Cortex of kidney (tissue), 1 donor: ENCODE results near the gene AFAP1.

Source experiments
- DNase-seq: peaks from one replicate; lab custom pipeline; 2025; lab: John Stamatoyannopoulos, UW

Gene AFAP1

DNA sequence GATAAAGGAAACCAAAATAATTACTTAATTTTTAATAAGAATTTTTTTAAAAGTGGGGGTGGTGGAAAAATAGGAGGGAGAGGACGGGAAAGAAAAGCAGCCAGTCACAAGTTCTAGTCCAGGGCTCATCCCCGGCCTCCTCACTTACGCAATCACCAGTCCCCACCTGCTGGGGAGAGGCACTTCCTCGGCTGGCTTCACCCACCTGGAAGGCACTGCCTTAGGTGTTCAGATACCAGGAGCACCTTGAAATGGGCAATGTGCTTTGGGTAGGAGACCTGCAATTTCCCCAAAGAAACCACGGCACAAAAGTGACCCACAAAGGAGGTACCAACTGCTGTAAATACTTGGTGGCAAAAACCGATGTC lies 23.8 kb downstream of the AFAP1 start:
- DNase-seq = no peak

DNA sequence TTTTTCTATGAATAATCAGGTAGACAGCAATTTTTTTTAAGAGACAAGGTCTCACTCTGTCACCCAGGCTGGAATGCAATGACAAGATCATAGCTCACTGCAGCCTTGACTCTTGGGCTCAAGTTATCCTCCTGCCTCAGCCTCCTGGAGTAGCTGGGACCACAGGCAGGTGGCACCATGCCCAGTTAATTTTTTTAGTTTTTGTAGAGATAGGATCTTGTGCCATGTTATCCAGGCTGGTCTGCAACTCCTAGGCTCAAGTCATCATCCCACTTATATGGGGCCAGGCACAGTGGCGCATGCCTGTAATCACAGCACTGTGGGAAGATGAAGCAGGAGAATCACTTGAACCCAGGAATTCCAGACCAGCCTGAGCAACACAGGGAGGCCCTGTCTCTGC lies 26.8 kb downstream of the AFAP1 start:
- no peak for DNase-seq

DNA sequence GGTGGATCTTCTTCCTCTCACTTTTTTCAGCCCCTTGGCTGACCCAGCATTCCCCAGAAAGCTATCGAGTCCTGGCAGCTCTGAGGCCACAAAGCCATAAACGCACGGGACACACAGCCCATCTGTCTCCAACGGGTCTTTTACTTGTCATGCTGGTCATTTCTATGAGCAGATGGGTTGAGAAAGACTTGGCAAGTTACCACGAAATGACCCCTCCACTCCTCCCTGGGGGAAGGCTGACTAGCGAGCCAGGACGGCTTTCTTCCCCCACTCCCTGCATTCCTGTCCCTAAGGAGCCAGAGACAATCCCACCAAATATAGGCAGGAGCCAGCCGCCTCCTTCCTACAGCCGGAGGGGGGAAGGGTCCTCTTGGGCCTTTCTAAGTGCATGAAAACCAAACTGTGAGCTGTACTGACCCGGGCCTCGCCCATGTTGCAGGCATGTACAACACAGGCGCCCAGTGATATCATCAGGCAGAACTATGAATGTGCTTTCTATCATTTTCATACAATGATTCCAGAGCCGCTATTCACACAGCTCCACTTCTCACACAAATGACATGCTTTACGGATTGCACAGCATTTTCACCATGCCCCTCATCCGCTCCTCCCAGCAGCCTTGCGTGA lies 28.6 kb downstream of the AFAP1 start:
- no peak for DNase-seq

GRCh38 chr4:7910263-7910896 lies 29.3 kb downstream of the AFAP1 start:
- DNase-seq = no peak

GRCh38 chr4:7909463-7910262 lies 30.0 kb downstream of the AFAP1 start:
- no peak for DNase-seq

DNA sequence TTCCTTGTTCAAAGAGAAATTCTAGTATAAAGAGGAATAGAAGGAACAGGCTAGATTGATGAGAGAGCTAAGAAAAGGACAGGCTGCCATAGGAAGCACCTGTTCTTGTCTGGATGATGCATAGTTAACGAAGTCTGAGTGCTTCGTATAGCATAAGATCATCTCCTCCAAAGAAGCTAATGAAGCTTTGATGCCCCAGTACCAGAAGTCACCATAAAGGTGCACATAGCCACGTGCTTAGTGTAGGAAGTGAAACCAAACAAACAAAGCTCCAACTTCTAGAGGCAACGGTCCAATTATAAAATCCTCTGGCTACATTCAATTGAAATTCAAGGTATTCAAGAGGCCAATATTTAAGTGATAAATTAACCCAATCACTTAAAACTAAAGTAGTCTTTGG lies 31.0 kb downstream of the AFAP1 start:
- no peak for DNase-seq

DNA sequence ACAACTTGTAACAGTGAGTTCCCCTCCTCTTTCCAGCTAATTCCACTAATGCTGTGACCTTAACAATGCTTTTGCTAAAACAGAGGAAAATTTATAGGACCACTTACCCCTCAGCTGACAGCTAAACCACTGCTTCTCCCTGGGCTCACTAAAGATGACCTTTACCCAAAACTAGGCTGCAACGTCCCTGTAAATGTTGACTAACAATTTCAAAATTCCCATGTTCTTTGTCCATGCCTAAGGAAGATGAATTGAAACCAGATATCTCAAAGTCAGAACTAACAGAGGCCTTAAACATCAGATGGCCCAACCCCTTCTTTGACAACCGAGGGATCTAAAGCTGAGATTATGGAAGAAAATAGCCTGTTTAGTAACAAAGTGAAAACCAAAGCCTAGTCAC lies 32.5 kb downstream of the AFAP1 start:
- no peak for DNase-seq

GRCh38 chr4:7906171-7906701 lies 33.4 kb downstream of the AFAP1 start:
- no peak for DNase-seq

DNA sequence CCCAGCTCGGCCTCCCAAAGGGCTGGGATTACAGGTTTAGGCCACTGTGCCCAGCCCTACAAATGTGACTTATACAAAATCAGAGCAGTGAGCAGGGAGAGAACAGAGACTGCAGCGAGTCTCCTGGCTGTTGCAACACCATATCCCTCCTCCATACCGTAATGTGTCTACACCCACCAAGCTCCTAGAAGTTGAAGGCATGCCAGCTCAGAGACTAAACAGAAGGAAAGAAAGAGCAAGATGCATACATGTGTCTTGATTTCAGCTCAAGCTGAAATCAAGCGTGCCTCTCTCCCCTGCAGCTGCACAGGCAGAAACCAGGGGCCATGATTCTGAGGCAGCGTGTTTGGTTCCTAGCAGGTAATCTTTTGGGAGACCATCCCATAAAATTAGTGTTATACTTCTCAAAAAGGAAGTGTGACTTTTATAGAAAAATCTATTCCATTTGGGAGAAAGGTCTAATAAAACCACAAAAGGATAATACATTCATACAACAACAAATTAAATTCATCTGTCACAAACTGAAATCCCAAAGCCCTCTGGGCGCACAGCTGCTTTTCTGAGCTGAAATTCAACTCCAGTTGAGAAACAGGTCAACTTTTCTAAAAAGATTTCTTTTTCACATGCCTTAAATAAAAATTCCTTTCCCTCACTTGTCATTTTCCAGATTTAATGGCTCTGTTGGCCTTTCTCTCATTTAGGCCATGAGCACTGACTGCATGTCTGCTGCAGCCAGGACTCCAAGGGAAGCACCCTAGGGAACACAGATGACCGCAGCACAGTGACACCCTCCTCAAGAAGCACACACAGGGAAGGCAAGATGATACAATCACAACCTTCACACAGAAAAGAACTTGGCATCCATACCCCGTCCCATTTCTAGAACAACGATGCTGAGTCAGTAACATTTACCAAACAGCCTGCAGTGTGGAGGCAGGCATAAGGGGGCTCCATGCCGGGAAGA lies 34.4 kb downstream of the AFAP1 start:
- no peak for DNase-seq

DNA sequence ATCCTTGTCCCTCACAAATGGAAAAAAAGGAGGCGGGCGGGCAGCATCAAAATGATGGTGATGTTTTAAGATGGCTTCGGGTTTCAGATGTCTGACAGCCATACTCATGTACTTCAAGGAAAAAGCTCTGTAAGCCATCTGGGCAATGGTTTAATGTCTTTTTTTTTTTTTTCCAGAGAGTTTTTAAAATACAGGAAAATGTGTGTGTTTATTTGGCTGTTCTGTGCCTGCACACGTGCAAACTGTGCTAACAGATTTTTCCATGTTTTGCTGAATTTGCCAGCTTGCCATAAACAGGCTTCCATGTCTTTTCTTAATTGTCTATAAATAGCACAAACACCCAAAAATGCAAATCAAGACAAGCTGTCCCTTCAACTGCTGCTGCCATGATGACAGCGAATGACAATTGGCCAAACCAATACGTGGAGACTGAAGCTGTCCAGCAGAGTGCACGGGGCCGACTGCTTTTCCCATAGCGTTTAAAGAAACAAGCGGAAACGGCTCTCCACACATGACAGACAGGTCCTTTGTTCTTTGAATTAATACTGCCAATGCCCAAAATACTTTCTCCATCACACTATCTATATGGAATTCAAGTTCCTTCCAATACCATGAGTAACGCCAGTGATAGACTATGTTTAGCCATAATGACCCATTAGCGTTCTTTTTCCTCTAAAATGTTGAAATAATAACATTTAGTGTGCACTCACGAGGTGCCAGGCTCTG lies 35.7 kb downstream of the AFAP1 start:
- no peak for DNase-seq

GRCh38 chr4:7902826-7903225 lies 36.8 kb downstream of the AFAP1 start:
- DNase-seq = no peak

DNA sequence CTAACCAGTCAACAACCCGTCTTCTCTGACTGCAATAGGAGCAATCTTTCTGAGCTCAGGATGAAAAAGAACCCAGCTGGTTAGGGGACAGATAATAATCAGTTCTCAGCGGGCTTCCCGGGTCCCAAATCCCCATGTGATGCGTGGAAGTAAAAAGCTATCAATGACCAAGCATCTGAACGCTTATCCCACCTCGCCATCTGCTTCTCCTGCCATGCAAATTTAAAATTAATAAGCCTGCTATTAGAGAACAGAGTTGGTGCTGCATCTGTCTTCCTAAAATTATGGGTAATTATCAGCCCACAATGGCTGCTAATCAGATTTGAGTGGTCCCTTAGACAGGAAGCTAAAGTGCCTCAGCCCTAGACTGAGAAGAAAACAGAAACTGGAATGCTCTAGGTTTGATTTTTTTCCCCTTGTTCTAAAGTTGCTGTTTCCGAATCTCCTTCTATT lies 37.5 kb downstream of the AFAP1 start:
- no peak for DNase-seq

GRCh38 chr4:7901311-7901885 lies 38.3 kb downstream of the AFAP1 start:
- no peak for DNase-seq

GRCh38 chr4:7900334-7900909 lies 39.2 kb downstream of the AFAP1 start:
- no peak for DNase-seq

- DNase-seq = no peak
Observed at GRCh38 chr4:7899184-7899869, 40.3 kb downstream of the AFAP1 start.

DNA sequence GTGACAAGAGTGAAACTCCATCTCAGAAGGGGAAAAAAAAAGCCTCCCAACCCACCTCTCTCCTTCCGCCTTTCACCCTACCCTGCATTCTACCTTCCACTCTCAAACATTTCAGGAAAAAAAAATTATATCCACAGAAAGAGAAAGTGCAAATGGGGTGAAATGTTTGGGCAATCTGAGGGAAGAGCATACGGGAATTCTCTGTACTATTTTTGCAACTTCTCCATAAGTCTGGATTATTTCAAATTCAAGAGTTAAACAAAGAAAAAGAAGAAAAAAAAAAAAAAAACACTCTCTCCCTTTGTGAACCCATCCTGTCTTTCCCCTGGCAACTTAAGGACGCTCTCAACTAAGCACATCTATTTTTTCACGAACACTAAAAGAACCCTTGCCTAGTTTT lies 41.3 kb downstream of the AFAP1 start:
- no peak for DNase-seq

DNA sequence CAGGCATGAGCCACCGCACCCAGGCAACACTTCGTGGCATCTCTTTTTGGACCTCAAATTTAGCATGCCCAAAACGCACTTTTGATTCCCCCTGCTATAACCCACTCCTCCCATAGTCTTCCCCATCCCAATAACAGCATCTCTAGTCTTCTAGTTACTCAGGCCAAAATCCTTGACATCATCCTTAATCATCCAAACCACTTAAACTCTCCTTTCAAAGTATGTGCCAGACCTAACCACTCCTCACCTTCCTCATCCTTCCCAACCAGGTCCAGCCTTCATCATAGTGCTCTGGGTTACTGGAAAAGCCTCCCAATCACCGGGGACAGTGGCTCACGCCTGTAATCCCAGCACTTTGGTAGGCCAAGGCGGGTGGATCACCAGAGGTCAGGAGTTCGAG lies 41.9 kb downstream of the AFAP1 start:
- DNase-seq = no peak

- DNase-seq = no peak
Observed at GRCh38 chr4:7894677-7895181, 44.9 kb downstream of the AFAP1 start.

DNA sequence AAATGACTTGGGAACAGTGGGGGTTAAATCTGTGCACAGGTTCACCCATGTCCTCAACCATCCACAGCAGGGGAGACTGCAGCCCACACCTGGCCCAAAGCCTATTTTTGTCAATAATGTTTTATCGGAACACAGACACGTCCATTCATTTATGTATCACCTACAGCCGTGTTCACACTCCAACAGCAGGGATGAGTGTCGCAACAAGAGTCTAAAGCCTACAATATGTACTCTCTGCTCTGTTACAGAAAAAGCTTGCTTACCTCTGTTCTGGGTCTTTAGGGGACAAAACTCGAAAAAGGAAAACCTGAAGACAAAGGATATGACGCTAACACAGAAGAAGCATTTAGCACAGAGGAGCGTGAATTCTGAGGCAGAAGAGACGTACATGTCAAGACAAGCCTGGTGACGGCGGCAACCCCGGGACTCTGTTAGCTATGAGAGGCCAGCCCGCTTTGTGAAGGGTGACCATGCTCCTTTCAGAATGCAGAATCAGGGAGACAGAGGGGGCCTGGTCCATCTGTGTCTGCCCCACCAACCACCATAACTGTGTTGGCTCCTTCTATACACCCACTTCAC lies 45.5 kb downstream of the AFAP1 start:
- DNase-seq = no peak
